Thyroid gland (tissue), 4 donors: ENCODE results near the gene MANF. TPM values are rescaled to one million over a fixed set of nuclear protein-coding genes. Genes with fewer than 3 reads are reported as not detected.

Source experiments
- DNase-seq, 2 donors: peaks; one replicate each; pipeline ENCODE4 v3.0.0-alpha.2; 2019
- H3K27ac ChIP-seq, 3 donors: fragments of 200-600 bp; sonication (generic); 1 replicate in 2 of 3; 2 replicates in 1 of 3; pipeline ENCODE4 v1.5.1; 2016 to 2019; ENCODE audit warnings: mild to moderate bottlenecking in 1 of 3, moderate library complexity in 1 of 3
- H3K27me3 ChIP-seq: fragments of 200-600 bp; sonication (generic); one replicate; pipeline ENCODE4 v1.5.1; 2019
- H3K36me3 ChIP-seq, 2 donors: fragments of 200-600 bp; sonication (generic); one replicate each; pipeline ENCODE4 v1.5.1; 2016 to 2019
- H3K4me1 ChIP-seq, 2 donors: fragments of 200-600 bp; sonication (generic); one replicate each; pipeline ENCODE4 v1.5.1; 2017 to 2019
- H3K4me3 ChIP-seq, 3 donors: fragments of 200-600 bp; sonication (generic); replicated peaks in 1 of 3; 1 replicate in 2 of 3; 2 replicates in 1 of 3; pipeline ENCODE4 v1.5.1; 2016; ENCODE audit warnings: mild to moderate bottlenecking in 1 of 3
- H3K9me3 ChIP-seq: fragments of 200-600 bp; sonication (generic); one replicate; pipeline ENCODE4 v1.5.1; 2017
- CTCF ChIP-seq, 6 experiments: fragments of 200-600 bp in 3 of 6; fragments of 450-650 bp in 3 of 6; sonication (generic) in 3 of 6; IDR thresholded peaks; one replicate each; pipeline ENCODE4 v1.5.1; 2016 to 2019; ENCODE audit warnings: antibody characterized with exemption in 6 of 6, mild to moderate bottlenecking in 2 of 6, inconsistent platforms in 1 of 6, moderate library complexity in 1 of 6
- POLR2A ChIP-seq, 2 donors: fragments of 450-650 bp; IDR thresholded peaks; one replicate each; pipeline ENCODE4 v1.6.1; 2017; ENCODE audit warnings: antibody characterized with exemption in 2 of 2, mild to moderate bottlenecking in 2 of 2, moderate library complexity in 1 of 2
- WGBS, 2 donors: methylation state at CpG; one replicate each; pipeline ENCODE4 v1.1.5; 2017; 5-methylcytosine and 5-hydroxymethylcytosine counted together
- intact Hi-C: fragments of 100-400 bp; cut with DNase I; formaldehyde crosslinking; loops from one replicate; pipeline ENCODE4 v1.15.1; 2023
- total RNA-seq, 4 donors: library from RNA; depleted of rRNA; stranded (reverse); fragments of >200 nt; gene quantifications; one replicate each; pipeline ENCODE4 v1.2.3, GENCODE V29; 2016

Gene MANF
- total RNA-seq, 4 donors from 2014 or later: 79.7 to 312 (median 189) TPM

- H3K4me3 ChIP-seq: no peak overlapping the region
- no peaks in the 10 kb centered on the region for H3K4me1 ChIP-seq
- peak; percentile 54 to 66 for DNase-seq
- peaks cover 0 to 11% of the 10 kb centered on the region in 2 donors for H3K36me3 ChIP-seq
- WGBS, 2 donors: 24 to 36% methylated on average over 4 of the region's 4 CpGs
- TF ChIP-seq POLR2A (IDR thresholded peaks at IDR 0.05) (no peak), CTCF (IDR thresholded peaks at IDR 0.05) (peak in 4 of 6 experiments; percentile 56 to 79 (median 62))
- intact Hi-C loops: loop anchor here (10.0 kb wide), 1 partner anchor 807 kb away; the partner anchor contains the start of genes C3orf18 and HEMK1
- H3K27ac ChIP-seq: no peak overlapping the region
- no peaks in the 10 kb centered on the region for H3K9me3 ChIP-seq
- no peaks in the 10 kb centered on the region for H3K27me3 ChIP-seq
These were observed 13.0 kb upstream of the MANF start for GRCh38 chr3:51371943-51372557.

GRCh38 chr3:51373658-51374421, 11.3 kb upstream of the MANF start:
- H3K4me1 ChIP-seq: no peaks in the 10 kb centered on the region
- intact Hi-C loops: loop anchor here (10.0 kb wide), 1 partner anchor 809 kb away; the partner anchor contains the start of genes C3orf18 and HEMK1
- TF ChIP-seq CTCF (IDR thresholded peaks at IDR 0.05): no peak
- TF ChIP-seq POLR2A (IDR thresholded peaks at IDR 0.05): no peak
- 85 to 93% methylated on average over 5 of the region's 5 CpGs for WGBS, 2 donors
- H3K4me3 ChIP-seq: no peak overlapping the region
- no peaks in the 10 kb centered on the region for H3K27me3 ChIP-seq
- H3K27ac ChIP-seq: no peak overlapping the region
- no peak for DNase-seq
- H3K9me3 ChIP-seq: no peaks in the 10 kb centered on the region
- peaks cover 0 to 11% of the 10 kb centered on the region in 2 donors for H3K36me3 ChIP-seq

GRCh38 chr3:51374456-51374855, 10.6 kb upstream of the MANF start:
- H3K36me3 ChIP-seq: peaks cover 0 to 11% of the 10 kb centered on the region in 2 donors
- WGBS, 2 donors: 95 to 98% methylated on average over 11 of the region's 11 CpGs
- intact Hi-C loops: loop anchor here (10.0 kb wide), 1 partner anchor 810 kb away; the partner anchor contains the start of genes C3orf18 and HEMK1

GRCh38 chr3:51375136-51375535, 10.0 kb upstream of the MANF start:
- Histone ChIP-seq H3K36me3 (peaks cover 0 to 11% of the 10 kb centered on the region in 2 donors), H3K4me1 (no peaks in the 10 kb centered on the region), H3K4me3 (no peak overlapping the region), H3K9me3 (no peaks in the 10 kb centered on the region), H3K27me3 (no peaks in the 10 kb centered on the region), H3K27ac (no peak overlapping the region)
- DNase-seq: no peak
- intact Hi-C loops: loop anchor here (10.0 kb wide), 1 partner anchor 810 kb away; the partner anchor contains the start of genes C3orf18 and HEMK1
- TF ChIP-seq CTCF (IDR thresholded peaks at IDR 0.05): no peak
- TF ChIP-seq POLR2A (IDR thresholded peaks at IDR 0.05): no peak

More at GRCh38 chr3:51374456-51374855, 10.6 kb upstream of the MANF start:
- Histone ChIP-seq H3K4me3 (no peak overlapping the region), H3K9me3 (no peaks in the 10 kb centered on the region), H3K4me1 (no peaks in the 10 kb centered on the region), H3K27me3 (no peaks in the 10 kb centered on the region), H3K27ac (no peak overlapping the region)
- DNase-seq: no peak
- TF ChIP-seq CTCF (IDR thresholded peaks at IDR 0.05): no peak
- TF ChIP-seq POLR2A (IDR thresholded peaks at IDR 0.05): no peak
